ENCODE data around the gene PTBP1.

Gene PTBP1

GRCh38 chr19:772730-773436 lies 24.4 kb upstream of the PTBP1 start:
- Histone ChIP-seq H3K4me3 (ENCODE audit: low read depth, low read length) (no peak overlapping the region), H3K4me1 (ENCODE audit: control insufficient read depth, insufficient read depth, low read length, unreplicated experiment) (no peaks in the 10 kb centered on the region), H3K36me3 (ENCODE audit: insufficient read depth, low read length) (no peaks in the 10 kb centered on the region), H3K79me2 (ENCODE audit: control insufficient read depth, insufficient read depth, low read length, unreplicated experiment) (no peaks in the 10 kb centered on the region), H2AFZ (ENCODE audit: low read length, unreplicated experiment) (no peak overlapping the region), H3K27me3 (ENCODE audit: insufficient read depth, low read length) (no peaks in the 10 kb centered on the region), H3K27ac (ENCODE audit: low read depth, low read length) (no peak overlapping the region)

DNA sequence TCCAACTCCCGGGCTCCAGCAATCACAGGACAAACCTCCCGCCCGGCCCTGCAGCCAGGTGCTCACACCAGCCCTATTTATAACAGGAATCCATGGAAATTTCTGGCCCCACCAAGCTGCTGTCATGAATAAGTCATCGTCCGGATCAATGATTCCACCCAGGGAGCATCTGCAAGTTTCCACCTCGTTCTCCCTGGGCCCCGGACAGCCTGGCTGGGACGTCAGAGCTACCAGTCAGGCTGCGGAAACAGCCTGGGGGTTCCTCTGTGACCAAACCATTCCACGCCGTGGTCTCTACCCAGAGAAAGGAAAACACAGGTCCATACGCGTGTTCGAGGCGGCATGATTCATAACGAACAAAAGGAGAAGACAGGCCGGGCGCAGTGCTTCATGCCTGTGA lies 20.7 kb upstream of the PTBP1 start:
- no peak overlapping the region for H2AFZ ChIP-seq (ENCODE audit: low read length, unreplicated experiment)
- H3K27me3 ChIP-seq (ENCODE audit: insufficient read depth, low read length): no peaks in the 10 kb centered on the region
- H3K4me1 ChIP-seq (ENCODE audit: control insufficient read depth, insufficient read depth, low read length, unreplicated experiment): peaks cover 6% of the 10 kb centered on the region
- H3K27ac ChIP-seq (ENCODE audit: low read depth, low read length): no peak overlapping the region
- H3K4me3 ChIP-seq (ENCODE audit: low read depth, low read length): no peak overlapping the region
- no peaks in the 10 kb centered on the region for H3K79me2 ChIP-seq (ENCODE audit: control insufficient read depth, insufficient read depth, low read length, unreplicated experiment)
- H3K36me3 ChIP-seq (ENCODE audit: insufficient read depth, low read length): no peaks in the 10 kb centered on the region

DNA sequence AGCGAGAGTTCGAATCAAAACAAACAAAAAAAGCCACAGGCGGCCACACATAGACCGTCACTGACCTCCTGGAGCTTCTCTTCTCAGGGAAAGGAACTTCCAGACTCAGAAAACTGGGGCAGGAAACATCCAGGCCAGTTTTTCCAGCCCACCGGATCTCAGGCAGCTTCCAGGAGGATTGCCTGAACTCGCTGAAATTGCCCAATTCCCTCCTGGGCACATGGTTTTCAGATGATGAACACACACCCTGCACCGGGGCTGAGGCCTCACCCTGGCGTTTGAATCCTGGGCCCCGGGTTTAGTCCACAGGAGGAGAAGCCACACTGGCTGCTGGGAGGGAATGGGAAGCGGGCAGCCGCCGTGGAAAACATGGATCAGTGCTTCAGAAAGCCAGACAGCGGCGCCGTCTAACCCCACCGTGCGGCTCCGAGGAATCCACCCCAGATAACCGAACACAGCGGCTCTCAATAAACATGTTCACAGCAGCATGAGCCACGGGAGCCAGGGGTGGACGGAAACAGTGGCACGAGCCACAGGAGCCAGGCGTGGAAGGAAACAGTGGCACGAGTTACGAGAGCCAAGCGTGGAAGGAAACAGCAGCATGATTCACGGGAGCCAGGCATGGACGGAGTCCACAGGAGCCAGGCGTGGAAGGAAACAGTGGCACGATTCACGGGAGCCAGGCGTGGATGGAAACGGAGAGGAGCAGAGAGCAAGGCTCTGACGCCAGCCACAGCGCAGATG lies 18.2 kb upstream of the PTBP1 start:
- Histone ChIP-seq H3K27ac (ENCODE audit: low read depth, low read length) (peak overlapping the region; percentile 71), H3K36me3 (ENCODE audit: insufficient read depth, low read length) (no peaks in the 10 kb centered on the region), H3K27me3 (ENCODE audit: insufficient read depth, low read length) (no peaks in the 10 kb centered on the region), H3K4me3 (ENCODE audit: low read depth, low read length) (no peak overlapping the region), H3K4me1 (ENCODE audit: control insufficient read depth, insufficient read depth, low read length, unreplicated experiment) (peaks cover 20% of the 10 kb centered on the region), H3K79me2 (ENCODE audit: control insufficient read depth, insufficient read depth, low read length, unreplicated experiment) (no peaks in the 10 kb centered on the region), H2AFZ (ENCODE audit: low read length, unreplicated experiment) (peak overlapping the region; percentile 38)

DNA sequence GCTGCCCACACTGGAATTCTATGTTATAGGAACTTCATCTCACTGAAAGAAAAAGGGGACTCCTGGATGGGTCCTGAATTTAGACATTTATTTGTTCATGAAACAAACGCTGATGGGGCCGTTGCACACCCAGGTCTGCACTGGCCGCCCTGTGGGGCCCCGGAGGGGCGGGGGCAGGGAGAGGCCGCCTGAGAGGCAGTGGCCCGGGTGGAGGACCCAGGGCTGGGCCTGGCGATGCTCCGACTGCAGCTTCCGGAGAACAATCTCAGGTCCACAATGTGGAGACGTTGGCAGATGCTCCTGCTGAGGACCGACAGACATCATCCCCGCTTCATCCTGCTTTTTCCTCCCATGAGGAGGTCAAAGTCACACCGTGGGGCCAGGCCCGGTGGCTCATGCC lies 16.3 kb upstream of the PTBP1 start:
- H3K79me2 ChIP-seq (ENCODE audit: control insufficient read depth, insufficient read depth, low read length, unreplicated experiment): no peaks in the 10 kb centered on the region
- H3K36me3 ChIP-seq (ENCODE audit: insufficient read depth, low read length): no peaks in the 10 kb centered on the region
- no peak overlapping the region for H3K27ac ChIP-seq (ENCODE audit: low read depth, low read length)
- H3K27me3 ChIP-seq (ENCODE audit: insufficient read depth, low read length): no peaks in the 10 kb centered on the region
- H2AFZ ChIP-seq (ENCODE audit: low read length, unreplicated experiment): no peak overlapping the region
- peaks cover 20% of the 10 kb centered on the region for H3K4me1 ChIP-seq (ENCODE audit: control insufficient read depth, insufficient read depth, low read length, unreplicated experiment)
- H3K4me3 ChIP-seq (ENCODE audit: low read depth, low read length): no peak overlapping the region

DNA sequence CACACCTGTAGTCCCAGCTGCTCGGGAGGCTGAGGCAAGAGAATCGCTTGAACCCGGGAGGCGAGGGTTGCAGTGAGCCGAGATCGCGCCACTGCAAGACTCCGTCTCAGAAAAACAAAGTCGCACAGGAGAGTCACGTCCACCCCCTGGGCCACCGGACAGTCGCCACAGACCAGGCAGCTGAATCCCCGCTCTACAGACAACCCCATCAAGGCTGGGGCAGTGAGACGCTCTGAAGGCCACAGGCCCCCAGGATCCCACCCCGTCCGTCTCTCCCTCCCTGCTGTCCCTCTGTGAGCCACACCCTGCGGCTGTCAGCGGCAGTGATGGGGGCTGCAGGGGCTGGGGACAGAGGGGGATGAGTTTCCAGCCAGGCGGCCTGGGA lies 15.5 kb upstream of the PTBP1 start:
- Histone ChIP-seq H3K27ac (ENCODE audit: low read depth, low read length) (no peak overlapping the region), H3K79me2 (ENCODE audit: control insufficient read depth, insufficient read depth, low read length, unreplicated experiment) (no peaks in the 10 kb centered on the region), H2AFZ (ENCODE audit: low read length, unreplicated experiment) (no peak overlapping the region), H3K36me3 (ENCODE audit: insufficient read depth, low read length) (no peaks in the 10 kb centered on the region), H3K4me3 (ENCODE audit: low read depth, low read length) (peak overlapping the region; percentile 66), H3K27me3 (ENCODE audit: insufficient read depth, low read length) (no peaks in the 10 kb centered on the region), H3K4me1 (ENCODE audit: control insufficient read depth, insufficient read depth, low read length, unreplicated experiment) (peaks cover 20% of the 10 kb centered on the region)

GRCh38 chr19:782185-782877 lies 14.9 kb upstream of the PTBP1 start:
- no peaks in the 10 kb centered on the region for H3K27me3 ChIP-seq (ENCODE audit: insufficient read depth, low read length)
- H3K36me3 ChIP-seq (ENCODE audit: insufficient read depth, low read length): no peaks in the 10 kb centered on the region
- H2AFZ ChIP-seq (ENCODE audit: low read length, unreplicated experiment): peak overlapping the region; percentile 68
- H3K79me2 ChIP-seq (ENCODE audit: control insufficient read depth, insufficient read depth, low read length, unreplicated experiment): no peaks in the 10 kb centered on the region
- H3K4me3 ChIP-seq (ENCODE audit: low read depth, low read length): peak overlapping the region; percentile 66
- 0 out of 2 replicates have a peak overlapping the region, but pooled peaks have one; percentile 19 for H3K27ac ChIP-seq (ENCODE audit: low read depth, low read length)
- H3K4me1 ChIP-seq (ENCODE audit: control insufficient read depth, insufficient read depth, low read length, unreplicated experiment): peaks cover 20% of the 10 kb centered on the region

DNA sequence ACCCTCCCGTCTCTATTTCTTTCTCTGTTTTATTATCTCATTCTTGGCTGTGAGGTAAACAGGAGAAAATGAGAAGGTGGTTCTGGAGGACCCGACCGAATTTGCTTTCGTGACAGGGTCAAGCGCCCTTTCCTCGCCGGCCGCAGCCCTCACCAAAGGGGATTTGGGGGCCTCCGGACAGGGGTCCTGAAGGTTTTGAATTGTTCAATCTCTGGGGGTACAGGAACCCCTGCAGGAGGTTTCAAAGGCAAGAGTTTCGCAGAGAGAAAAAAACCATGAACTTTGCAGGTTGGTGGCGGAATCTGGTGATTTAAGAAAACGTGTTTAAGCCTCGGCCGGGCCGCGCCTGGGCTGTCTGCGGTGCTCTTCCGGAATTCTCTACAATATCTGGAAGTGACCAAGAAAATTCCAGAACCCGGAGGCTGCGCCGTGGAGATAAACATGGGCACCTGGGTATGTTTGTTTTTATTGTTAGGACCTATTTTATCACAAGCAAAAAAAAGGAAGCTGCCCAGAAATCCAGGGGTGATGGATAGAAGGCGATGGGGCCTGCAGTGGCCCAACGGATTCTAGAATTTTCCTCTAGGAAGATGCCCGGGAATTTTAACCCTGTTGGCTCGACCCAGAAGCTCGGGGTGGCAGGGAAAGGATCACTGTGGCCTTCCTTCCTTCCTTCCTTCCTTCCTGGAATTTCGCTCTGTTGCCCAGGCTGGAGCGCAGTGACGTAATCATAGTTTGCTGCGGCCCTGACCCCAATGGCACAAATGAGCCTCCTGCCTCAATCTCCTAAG lies 14.2 kb upstream of the PTBP1 start:
- no peak overlapping the region for H3K27ac ChIP-seq (ENCODE audit: low read depth, low read length)
- peak overlapping the region; percentile 66 for H3K4me3 ChIP-seq (ENCODE audit: low read depth, low read length)
- peak overlapping the region; percentile 68 for H2AFZ ChIP-seq (ENCODE audit: low read length, unreplicated experiment)

GRCh38 chr19:784541-784940 lies 12.7 kb upstream of the PTBP1 start:
- no peaks in the 10 kb centered on the region for H3K27me3 ChIP-seq (ENCODE audit: insufficient read depth, low read length)
- no peak overlapping the region for H3K27ac ChIP-seq (ENCODE audit: low read depth, low read length)
- no peak overlapping the region for H2AFZ ChIP-seq (ENCODE audit: low read length, unreplicated experiment)
- H3K4me1 ChIP-seq (ENCODE audit: control insufficient read depth, insufficient read depth, low read length, unreplicated experiment): peaks cover 14% of the 10 kb centered on the region
- H3K36me3 ChIP-seq (ENCODE audit: insufficient read depth, low read length): no peaks in the 10 kb centered on the region
- no peak overlapping the region for H3K4me3 ChIP-seq (ENCODE audit: low read depth, low read length)
- no peaks in the 10 kb centered on the region for H3K79me2 ChIP-seq (ENCODE audit: control insufficient read depth, insufficient read depth, low read length, unreplicated experiment)

More for the DNA sequence above, 14.2 kb upstream of the PTBP1 start:
- peaks cover 20% of the 10 kb centered on the region for H3K4me1 ChIP-seq (ENCODE audit: control insufficient read depth, insufficient read depth, low read length, unreplicated experiment)
- no peaks in the 10 kb centered on the region for H3K36me3 ChIP-seq (ENCODE audit: insufficient read depth, low read length)
- H3K27me3 ChIP-seq (ENCODE audit: insufficient read depth, low read length): no peaks in the 10 kb centered on the region
- no peaks in the 10 kb centered on the region for H3K79me2 ChIP-seq (ENCODE audit: control insufficient read depth, insufficient read depth, low read length, unreplicated experiment)

DNA sequence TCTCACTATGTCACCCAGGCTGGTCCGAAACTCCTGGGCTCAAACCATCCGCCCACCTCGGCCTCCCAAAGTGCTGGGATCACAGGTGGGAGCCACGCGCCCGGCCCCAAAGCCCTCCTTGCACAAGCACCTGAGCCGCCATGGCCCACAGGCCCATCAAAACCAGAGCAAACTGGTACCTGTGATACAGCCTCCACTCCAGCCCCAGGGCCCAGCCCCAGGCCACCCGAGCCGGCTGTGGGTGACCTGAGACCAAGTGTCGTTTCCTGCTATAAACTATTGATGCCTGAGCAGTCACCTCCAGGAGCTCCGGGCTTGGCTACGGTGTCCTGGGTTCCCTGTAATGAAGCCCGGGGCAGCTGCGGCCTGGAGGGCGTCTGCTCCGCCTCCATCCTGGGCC lies 9.7 kb upstream of the PTBP1 start:
- H3K36me3 ChIP-seq (ENCODE audit: insufficient read depth, low read length): no peaks in the 10 kb centered on the region
- H3K27me3 ChIP-seq (ENCODE audit: insufficient read depth, low read length): no peaks in the 10 kb centered on the region
- no peak overlapping the region for H3K4me3 ChIP-seq (ENCODE audit: low read depth, low read length)
- H2AFZ ChIP-seq (ENCODE audit: low read length, unreplicated experiment): no peak overlapping the region
- H3K27ac ChIP-seq (ENCODE audit: low read depth, low read length): no peak overlapping the region
- peaks cover 6% of the 10 kb centered on the region for H3K4me1 ChIP-seq (ENCODE audit: control insufficient read depth, insufficient read depth, low read length, unreplicated experiment)
- no peaks in the 10 kb centered on the region for H3K79me2 ChIP-seq (ENCODE audit: control insufficient read depth, insufficient read depth, low read length, unreplicated experiment)

- Histone ChIP-seq H2AFZ (ENCODE audit: low read length, unreplicated experiment) (no peak overlapping the region), H3K27ac (ENCODE audit: low read depth, low read length) (no peak overlapping the region), H3K27me3 (ENCODE audit: insufficient read depth, low read length) (no peaks in the 10 kb centered on the region), H3K4me1 (ENCODE audit: control insufficient read depth, insufficient read depth, low read length, unreplicated experiment) (no peaks in the 10 kb centered on the region), H3K79me2 (ENCODE audit: control insufficient read depth, insufficient read depth, low read length, unreplicated experiment) (no peaks in the 10 kb centered on the region), H3K36me3 (ENCODE audit: insufficient read depth, low read length) (no peaks in the 10 kb centered on the region), H3K4me3 (ENCODE audit: low read depth, low read length) (no peak overlapping the region)
These were observed 8.6 kb upstream of the PTBP1 start for GRCh38 chr19:788686-788982.

All from ACC112 (cell line).